Mucosa of rectum (tissue), 2 donors: ENCODE data around the gene TRPM3.

Experiments
- H3K27ac ChIP-seq, 2 donors: one replicate each; pipeline ENCODE4 v1.7.0; 2013; ENCODE audit warnings: inconsistent platforms in 2 of 2, low read depth in 2 of 2, low read length in 2 of 2
- H3K27me3 ChIP-seq, 2 donors: one replicate each; pipeline ENCODE4 v1.7.0; 2013; ENCODE audit warnings: low read length in 2 of 2; ENCODE audit not compliant: control insufficient read depth in 2 of 2, insufficient read depth in 2 of 2
- H3K36me3 ChIP-seq, 2 donors: one replicate each; pipeline ENCODE4 v1.7.0; 2013; ENCODE audit warnings: low read length in 2 of 2; ENCODE audit not compliant: control insufficient read depth in 2 of 2, insufficient read depth in 2 of 2
- H3K4me1 ChIP-seq, 2 donors: one replicate each; pipeline ENCODE4 v1.7.0; 2013; ENCODE audit warnings: low read length in 2 of 2, mild to moderate bottlenecking in 1 of 2; ENCODE audit not compliant: control insufficient read depth in 2 of 2, insufficient read depth in 2 of 2
- H3K4me3 ChIP-seq, 2 donors: one replicate each; pipeline ENCODE4 v1.7.0; 2013; ENCODE audit warnings: low read length in 2 of 2
- H3K9ac ChIP-seq, 2 donors: one replicate each; pipeline ENCODE4 v1.7.0; 2013; ENCODE audit warnings: low read length in 2 of 2, low read depth in 1 of 2, mild to moderate bottlenecking in 1 of 2
- H3K9me3 ChIP-seq, 2 donors: one replicate each; pipeline ENCODE4 v1.7.0; 2013; ENCODE audit warnings: low read length in 2 of 2; ENCODE audit not compliant: control insufficient read depth in 2 of 2
- donor health status: healthy.
- donor health status: Normal muscosa, but diverticular disease.

The TRPM3 gene

DNA sequence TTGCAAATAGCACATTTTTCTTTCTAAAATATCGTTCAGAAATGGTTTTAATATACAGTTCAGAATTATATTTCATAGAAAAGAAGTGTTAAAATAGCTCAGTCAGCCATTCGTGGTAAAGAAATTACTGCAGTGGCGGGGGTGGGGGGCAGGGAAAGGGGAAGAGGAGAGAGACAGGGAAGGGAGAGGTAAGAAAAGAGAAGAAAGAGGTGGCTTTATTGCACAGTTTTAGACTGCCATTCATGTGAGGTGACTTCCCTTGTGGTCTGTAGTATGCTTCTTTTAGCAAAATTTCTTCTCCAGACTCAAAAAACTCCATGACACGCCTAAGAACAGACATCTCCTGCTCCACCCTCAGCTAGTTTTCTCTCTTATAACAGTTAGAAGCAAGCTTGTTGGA is 259.6 kb downstream of the TRPM3 start:
- H3K36me3 ChIP-seq = no peaks in the 10 kb centered on the region
- no peaks in the 10 kb centered on the region for H3K4me1 ChIP-seq
- H3K9me3 ChIP-seq = no peaks in the 10 kb centered on the region
- H3K9ac ChIP-seq = no peak overlapping the region
- no peak overlapping the region for H3K4me3 ChIP-seq
- peaks cover 0 to 2% of the 10 kb centered on the region in 2 donors for H3K27me3 ChIP-seq
- no peak overlapping the region for H3K27ac ChIP-seq

GRCh38 chr9:70861376-70861775 is 260.0 kb downstream of the TRPM3 start:
- no peaks in the 10 kb centered on the region for H3K9me3 ChIP-seq
- H3K27me3 ChIP-seq = peaks cover 0 to 2% of the 10 kb centered on the region in 2 donors
- no peak overlapping the region for H3K9ac ChIP-seq
- H3K36me3 ChIP-seq = no peaks in the 10 kb centered on the region
- no peaks in the 10 kb centered on the region for H3K4me1 ChIP-seq
- H3K27ac ChIP-seq = no peak overlapping the region
- no peak overlapping the region for H3K4me3 ChIP-seq

GRCh38 chr9:70859694-70860093 is 261.7 kb downstream of the TRPM3 start:
- H3K27ac ChIP-seq = no peak overlapping the region

DNA sequence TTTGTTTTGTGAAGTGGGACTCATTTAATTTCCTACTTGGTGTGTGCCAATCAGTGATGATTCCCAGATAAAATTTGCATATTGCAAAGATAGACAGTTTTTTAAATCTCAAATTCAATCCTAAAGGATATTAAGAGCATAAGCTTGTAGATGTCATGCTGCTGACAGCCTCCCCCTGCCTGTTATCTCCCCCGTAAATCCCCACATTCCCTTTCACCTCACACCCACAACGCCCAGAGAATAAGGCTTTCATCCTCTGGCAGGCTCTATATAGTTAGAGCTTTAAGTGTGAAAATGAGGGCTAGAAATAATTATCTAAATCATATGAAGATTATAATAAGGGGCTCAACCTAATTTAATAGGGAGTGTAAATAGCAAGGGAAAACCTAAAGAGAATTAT is 265.0 kb downstream of the TRPM3 start:
- Histone ChIP-seq H3K27ac (no peak overlapping the region), H3K36me3 (no peaks in the 10 kb centered on the region), H3K27me3 (peaks cover 0 to 2% of the 10 kb centered on the region in 2 donors), H3K9ac (no peak overlapping the region), H3K4me3 (no peak overlapping the region), H3K9me3 (no peaks in the 10 kb centered on the region), H3K4me1 (no peaks in the 10 kb centered on the region)

More at GRCh38 chr9:70859694-70860093, 261.7 kb downstream of the TRPM3 start:
- Histone ChIP-seq H3K4me3 (no peak overlapping the region), H3K27me3 (peaks cover 0 to 2% of the 10 kb centered on the region in 2 donors), H3K36me3 (no peaks in the 10 kb centered on the region), H3K9ac (no peak overlapping the region), H3K9me3 (no peaks in the 10 kb centered on the region), H3K4me1 (no peaks in the 10 kb centered on the region)

DNA sequence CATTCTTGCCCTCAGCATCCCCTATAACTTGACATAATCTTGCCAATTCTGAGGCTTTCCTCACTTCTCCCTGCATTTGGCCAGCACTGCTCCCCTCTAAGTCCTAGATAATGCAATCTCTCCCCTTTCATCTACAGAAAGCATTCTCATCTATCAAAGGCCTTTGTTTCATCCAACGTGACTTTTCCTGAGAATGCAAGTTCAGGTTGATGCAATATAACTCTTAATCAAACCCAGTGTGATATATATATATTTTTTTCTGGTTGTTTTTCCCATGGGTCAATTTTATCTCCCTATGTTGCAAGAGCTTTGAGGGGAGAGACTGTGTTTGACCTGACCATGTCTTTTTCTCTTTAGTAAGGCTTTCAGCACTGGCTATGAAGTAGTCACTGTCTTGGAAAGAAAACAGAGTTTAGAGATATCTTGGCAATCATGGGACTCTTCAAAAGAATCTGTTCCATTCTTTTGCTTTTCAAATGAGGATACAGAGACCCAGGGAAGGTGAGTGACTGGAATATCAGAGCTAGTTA is 268.6 kb downstream of the TRPM3 start:
- Histone ChIP-seq H3K27me3 (no peaks in the 10 kb centered on the region), H3K4me1 (no peaks in the 10 kb centered on the region), H3K9ac (no peak overlapping the region), H3K36me3 (no peaks in the 10 kb centered on the region), H3K27ac (no peak overlapping the region), H3K9me3 (no peaks in the 10 kb centered on the region), H3K4me3 (no peak overlapping the region)

DNA sequence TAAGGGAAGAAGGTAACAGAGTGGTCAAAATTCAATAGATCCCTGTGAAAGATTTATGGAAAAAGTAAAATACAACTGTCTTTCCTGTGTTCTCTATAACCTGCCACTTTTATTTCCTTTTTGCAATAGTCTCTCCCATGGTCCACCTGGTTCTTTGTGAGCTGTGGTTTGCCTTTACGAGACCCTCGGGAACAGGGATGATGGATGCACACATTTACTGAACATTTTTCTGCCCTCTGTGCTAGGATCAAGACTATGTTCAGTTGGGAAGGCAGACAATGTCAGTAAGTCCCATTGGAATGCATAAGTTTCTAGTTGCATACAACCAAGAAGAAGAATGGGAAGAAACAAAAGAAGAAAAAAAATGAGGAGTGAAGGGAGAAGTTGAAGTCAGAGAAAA is 281.2 kb downstream of the TRPM3 start:
- Histone ChIP-seq H3K27me3 (no peaks in the 10 kb centered on the region), H3K4me1 (no peaks in the 10 kb centered on the region), H3K9me3 (no peaks in the 10 kb centered on the region), H3K36me3 (no peaks in the 10 kb centered on the region), H3K4me3 (no peak overlapping the region), H3K9ac (no peak overlapping the region), H3K27ac (no peak overlapping the region)

- no peaks in the 10 kb centered on the region for H3K4me1 ChIP-seq
- H3K9ac ChIP-seq = no peak overlapping the region
- no peak overlapping the region for H3K4me3 ChIP-seq
- H3K9me3 ChIP-seq = no peaks in the 10 kb centered on the region
- H3K27me3 ChIP-seq = no peaks in the 10 kb centered on the region
- no peaks in the 10 kb centered on the region for H3K36me3 ChIP-seq
- H3K27ac ChIP-seq = no peak overlapping the region
Measured at GRCh38 chr9:70835323-70835722, 286.1 kb downstream of the TRPM3 start.

- H3K4me3 ChIP-seq = no peak overlapping the region
- H3K27me3 ChIP-seq = no peaks in the 10 kb centered on the region
- H3K36me3 ChIP-seq = no peaks in the 10 kb centered on the region
- no peaks in the 10 kb centered on the region for H3K4me1 ChIP-seq
- H3K9ac ChIP-seq = no peak overlapping the region
- H3K27ac ChIP-seq = no peak overlapping the region
- H3K9me3 ChIP-seq = no peaks in the 10 kb centered on the region
Measured at GRCh38 chr9:70832492-70832891, 288.9 kb downstream of the TRPM3 start.

DNA sequence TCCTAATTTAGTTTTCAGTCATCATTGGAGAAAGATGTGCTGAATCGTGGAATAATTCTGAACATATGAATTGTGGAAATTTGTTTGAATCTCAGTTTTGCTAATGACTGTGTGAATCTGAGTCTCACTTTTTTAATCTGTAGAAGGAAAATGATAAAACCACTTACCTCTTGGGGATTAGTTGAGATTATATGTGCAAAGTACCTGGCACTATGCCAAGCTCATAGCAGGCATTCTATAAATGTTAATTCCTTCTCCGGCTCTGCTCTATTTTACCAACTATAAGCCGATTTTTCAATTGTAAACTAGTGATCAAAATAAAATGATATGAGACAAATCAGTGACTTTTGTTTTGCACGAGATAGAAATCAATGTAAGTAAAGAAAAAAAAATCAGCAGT is 290.8 kb downstream of the TRPM3 start:
- Histone ChIP-seq H3K4me1 (no peaks in the 10 kb centered on the region), H3K4me3 (no peak overlapping the region), H3K27ac (no peak overlapping the region), H3K36me3 (no peaks in the 10 kb centered on the region), H3K27me3 (no peaks in the 10 kb centered on the region), H3K9me3 (no peaks in the 10 kb centered on the region), H3K9ac (no peak overlapping the region)

DNA sequence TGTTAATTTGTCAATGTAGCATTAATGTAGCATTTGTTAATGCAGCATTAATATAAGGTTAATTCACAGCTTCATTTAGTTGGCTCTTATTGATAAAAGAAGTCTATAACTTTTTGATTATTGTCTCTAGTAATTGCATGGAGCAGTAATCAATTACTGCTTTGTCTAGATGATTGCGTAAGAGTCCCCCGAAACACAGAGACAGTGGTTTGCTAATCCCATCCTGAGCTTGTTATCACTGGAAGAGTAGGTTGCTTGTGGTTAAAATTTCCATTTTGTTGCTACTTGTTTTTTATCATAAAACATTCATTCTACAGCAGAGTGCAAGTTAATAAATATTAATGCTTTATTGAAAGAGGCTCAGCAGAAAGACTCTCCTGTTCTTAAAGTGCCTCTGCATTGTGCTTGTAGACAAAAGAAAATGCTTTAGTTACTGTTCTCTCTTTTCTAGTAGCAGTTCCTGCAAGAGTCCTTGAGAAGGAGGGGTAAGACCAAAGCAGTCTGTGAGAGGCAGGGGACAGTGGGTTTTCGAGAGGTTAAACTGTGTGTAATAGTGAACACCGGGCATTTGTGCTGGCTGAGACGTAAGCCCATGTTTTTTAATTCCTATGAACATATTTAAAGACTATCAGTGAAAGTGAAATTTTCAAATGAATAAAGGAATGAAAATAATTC is 291.7 kb downstream of the TRPM3 start:
- Histone ChIP-seq H3K9me3 (no peaks in the 10 kb centered on the region), H3K27me3 (no peaks in the 10 kb centered on the region), H3K4me3 (no peak overlapping the region), H3K36me3 (no peaks in the 10 kb centered on the region), H3K4me1 (no peaks in the 10 kb centered on the region), H3K27ac (no peak overlapping the region), H3K9ac (no peak overlapping the region)
